Measurements from ENCODE around the gene PCNA.
A peak's percentile ranks its signal among the peaks of the same experiment; 100 is the strongest.
"Not testable (repeated sequence)": the region's sequence is repeated elsewhere in the genome, so short reads cannot be mapped to it uniquely, and the experiment has no call there.

Gene PCNA

GRCh38 chr20:5096463-5096862 lies 23.3 kb downstream of the PCNA start:
- no peak for DNase-seq (ENCODE audit: low read depth)

- DNase-seq (ENCODE audit: low read depth), result no peak
These were observed 23.8 kb downstream of the PCNA start for GRCh38 chr20:5095931-5096330.

GRCh38 chr20:5095454-5095853 lies 24.3 kb downstream of the PCNA start:
- DNase-seq (ENCODE audit: low read depth), result no peak

GRCh38 chr20:5092765-5093339 lies 26.9 kb downstream of the PCNA start:
- DNase-seq (ENCODE audit: low read depth), result no peak

- DNase-seq (ENCODE audit: low read depth), result no peak
These were observed 27.9 kb downstream of the PCNA start for GRCh38 chr20:5091902-5092301.

GRCh38 chr20:5090191-5090590 lies 29.6 kb downstream of the PCNA start:
- no peak for DNase-seq (ENCODE audit: low read depth)

- DNase-seq (ENCODE audit: low read depth), result no peak
These were observed 31.1 kb downstream of the PCNA start for GRCh38 chr20:5088688-5089087.

- DNase-seq (ENCODE audit: low read depth), result no peak
These were observed 34.4 kb downstream of the PCNA start for GRCh38 chr20:5085380-5085779.

- DNase-seq (ENCODE audit: low read depth), result no peak
These were observed 39.3 kb downstream of the PCNA start for GRCh38 chr20:5080384-5080877.

GRCh38 chr20:5078399-5078958 lies 41.3 kb downstream of the PCNA start:
- DNase-seq (ENCODE audit: low read depth), result peak; percentile 49

GRCh38 chr20:5077761-5078387 lies 41.9 kb downstream of the PCNA start:
- no peak for DNase-seq (ENCODE audit: low read depth)

GRCh38 chr20:5076913-5077312 lies 42.8 kb downstream of the PCNA start:
- DNase-seq (ENCODE audit: low read depth), result not testable (repeated sequence)

GRCh38 chr20:5074232-5074674 lies 45.5 kb downstream of the PCNA start:
- no peak for DNase-seq (ENCODE audit: low read depth)

GRCh38 chr20:5073660-5074231 lies 46.0 kb downstream of the PCNA start:
- DNase-seq (ENCODE audit: low read depth), result no peak

- DNase-seq (ENCODE audit: low read depth), result no peak
These were observed 46.8 kb downstream of the PCNA start for GRCh38 chr20:5072756-5073659.

GRCh38 chr20:5071942-5072341 lies 47.8 kb downstream of the PCNA start:
- DNase-seq (ENCODE audit: low read depth), result not testable (repeated sequence)

- no peak for DNase-seq (ENCODE audit: low read depth)
These were observed 49.2 kb downstream of the PCNA start for GRCh38 chr20:5070570-5070969.

- DNase-seq (ENCODE audit: low read depth), result no peak
These were observed 49.7 kb downstream of the PCNA start for GRCh38 chr20:5070081-5070480.

- DNase-seq (ENCODE audit: low read depth), result no peak
These were observed 50.5 kb downstream of the PCNA start for GRCh38 chr20:5069141-5069806.

- no peak for DNase-seq (ENCODE audit: low read depth)
These were observed 51.7 kb downstream of the PCNA start for GRCh38 chr20:5067877-5068645.

GRCh38 chr20:5065879-5066383 lies 53.8 kb downstream of the PCNA start:
- no peak for DNase-seq (ENCODE audit: low read depth)
